ENCODE measurements around the gene TIPARP.

Gene TIPARP

GRCh38 chr3:156743859-156744258 lies 69.5 kb downstream of the TIPARP start:
- DNase-seq: no peak

GRCh38 chr3:156744631-156745030 lies 70.2 kb downstream of the TIPARP start:
- no peak for DNase-seq

GRCh38 chr3:156745766-156746165 lies 71.4 kb downstream of the TIPARP start:
- no peak for DNase-seq

- no peak for DNase-seq
Measured at GRCh38 chr3:156747046-156747445, 72.7 kb downstream of the TIPARP start.

- no peak for DNase-seq
Measured at GRCh38 chr3:156749244-156749643, 74.9 kb downstream of the TIPARP start.

- DNase-seq: no peak
Measured at GRCh38 chr3:156750191-156750873, 75.9 kb downstream of the TIPARP start.

GRCh38 chr3:156750874-156751245 lies 76.5 kb downstream of the TIPARP start:
- DNase-seq: no peak

- peak; percentile 75 for DNase-seq
Measured at GRCh38 chr3:156751461-156752025, 77.2 kb downstream of the TIPARP start.
